IMR-90 (cell line): ENCODE measurements around the gene DOC2B. TPM values are rescaled to one million over a fixed set of nuclear protein-coding genes. Genes with fewer than 3 reads are reported as not detected.
"Not testable (repeated sequence)": the region's sequence is repeated elsewhere in the genome, so short reads cannot be mapped to it uniquely, and the experiment has no call there.

Experiments used
- ATAC-seq: fragments of 200-7000 bp; cut with Tn5 transposase; 2 replicates; pipeline ENCODE4 v1.9.1; 2020; ENCODE audit warnings: low read depth, mild to moderate bottlenecking, moderate library complexity
- BruUV-seq: library from RNA; stranded (reverse); fragments of 400-500 nt; replicated peaks from 2 replicates; lab custom pipeline; 2021; lab: Mats Ljungman, UMichigan
- CTCF ChIA-PET: fragments of 300-600 bp; formaldehyde crosslinking; extraction: SDS; loops from one replicate; lab custom pipeline; 2021; ENCODE audit warnings: antibody characterized with exemption; lab: Yijun Ruan, JAX
- POLR2A ChIA-PET: fragments of 300-600 bp; sonication (Branson Sonifier 250); formaldehyde crosslinking; loops from one replicate; lab custom pipeline; 2022; ENCODE audit warnings: antibody characterized with exemption; ENCODE audit not compliant: unreplicated experiment; lab: Charles Lee
- DNase-seq: peaks from one replicate; pipeline ENCODE4 v3.0.0; 2013
- H2AFZ ChIP-seq: replicated peaks from 2 replicates; pipeline ENCODE3; 2013; ENCODE audit warnings: low read length, mild to moderate bottlenecking; ENCODE audit not compliant: poor library complexity
- H2AK5ac ChIP-seq: 2 replicates; pipeline ENCODE4 v1.6.1; 2013; ENCODE audit warnings: low read depth, low read length, inconsistent platforms
- H2AK9ac ChIP-seq: replicated peaks from 2 replicates; pipeline ENCODE3; 2013; ENCODE audit warnings: mild to moderate bottlenecking, low read depth, low read length, moderate library complexity; ENCODE audit not compliant: poor library complexity
- H2BK120ac ChIP-seq: 2 replicates; pipeline ENCODE4 v1.6.1; 2013; ENCODE audit warnings: low read depth, low read length, inconsistent platforms
- H2BK15ac ChIP-seq: 3 replicates; pipeline ENCODE4 v1.6.1; 2013; ENCODE audit warnings: low read depth, low read length, inconsistent platforms
- H2BK20ac ChIP-seq: 2 replicates; pipeline ENCODE4 v1.6.1; 2013; ENCODE audit warnings: low read depth, mild to moderate bottlenecking, inconsistent platforms, low read length, moderate library complexity
- H2BK5ac ChIP-seq: 2 replicates; pipeline ENCODE4 v1.6.1; 2013; ENCODE audit warnings: mild to moderate bottlenecking, low read depth, low read length, inconsistent platforms; ENCODE audit not compliant: poor library complexity, severe bottlenecking
- H3K14ac ChIP-seq: replicated peaks from 2 replicates; pipeline ENCODE4 v1.6.1; 2013; ENCODE audit warnings: low read depth, low read length, inconsistent platforms
- H3K18ac ChIP-seq: 2 replicates; pipeline ENCODE4 v1.6.1; 2013; ENCODE audit warnings: low read depth, low read length, control low read depth
- H3K23ac ChIP-seq: 2 replicates; pipeline ENCODE4 v1.6.1; 2013; ENCODE audit warnings: low read depth, low read length, inconsistent platforms
- H3K27ac ChIP-seq: 2 replicates; pipeline ENCODE4 v1.5.1; 2013; ENCODE audit warnings: mild to moderate bottlenecking, control low read depth, low read length; ENCODE audit not compliant: insufficient read depth
- H3K27me3 ChIP-seq: 2 replicates; pipeline ENCODE4 v1.6.1; 2013; ENCODE audit warnings: low read length; ENCODE audit not compliant: control insufficient read depth, insufficient read depth
- H3K36me3 ChIP-seq: 2 replicates; pipeline ENCODE4 v1.6.1; 2013; ENCODE audit warnings: low read length, mixed read lengths; ENCODE audit not compliant: control insufficient read depth, insufficient read depth
- H3K4ac ChIP-seq: 2 replicates; pipeline ENCODE4 v1.6.1; 2013; ENCODE audit warnings: low read depth, low read length, inconsistent platforms
- H3K4me1 ChIP-seq: 2 replicates; pipeline ENCODE4 v1.6.1; 2013; ENCODE audit warnings: low read length, mixed read lengths; ENCODE audit not compliant: control insufficient read depth, insufficient read depth
- H3K4me2 ChIP-seq: 2 replicates; pipeline ENCODE4 v1.6.1; 2013; ENCODE audit warnings: low read depth, mild to moderate bottlenecking, control low read depth, low read length, moderate library complexity
- H3K4me3 ChIP-seq: 2 replicates; pipeline ENCODE4 v1.5.1; 2013; ENCODE audit warnings: low read depth, mild to moderate bottlenecking, control low read depth, low read length, moderate library complexity; ENCODE audit not compliant: insufficient read depth
- H3K56ac ChIP-seq: 2 replicates; pipeline ENCODE4 v1.6.1; 2013; ENCODE audit warnings: low read length, inconsistent platforms; ENCODE audit not compliant: insufficient read depth; ENCODE audit errors: extremely low read depth
- H3K79me1 ChIP-seq, 2 experiments: 2 replicates each; pipeline ENCODE4 v1.6.1; 2013; ENCODE audit warnings: low read length in 2 of 2, inconsistent platforms in 1 of 2, low read depth in 1 of 2
- H3K9ac ChIP-seq: 2 replicates; pipeline ENCODE4 v1.6.1; 2013; ENCODE audit warnings: low read depth, low read length, control low read depth
- H3K9me1 ChIP-seq: 2 replicates; pipeline ENCODE4 v1.6.1; 2013; ENCODE audit warnings: low read length, inconsistent platforms; ENCODE audit not compliant: insufficient read depth
- H3K9me3 ChIP-seq: 2 replicates; pipeline ENCODE4 v1.6.1; 2013; ENCODE audit warnings: low read length; ENCODE audit not compliant: control insufficient read depth, insufficient read depth
- H4K20me1 ChIP-seq: 2 replicates; pipeline ENCODE4 v1.6.1; 2013; ENCODE audit warnings: low read length, inconsistent platforms; ENCODE audit not compliant: insufficient read depth
- H4K5ac ChIP-seq: 2 replicates; pipeline ENCODE4 v1.6.1; 2013; ENCODE audit warnings: mild to moderate bottlenecking, low read depth, low read length, control low read depth
- H4K8ac ChIP-seq, 2 experiments: 2 replicates each; pipeline ENCODE4 v1.6.1; 2013; ENCODE audit warnings: low read depth in 2 of 2, low read length in 2 of 2, control low read depth in 1 of 2, inconsistent platforms in 1 of 2
- H4K91ac ChIP-seq: 2 replicates; pipeline ENCODE4 v1.6.1; 2013; ENCODE audit warnings: low read depth, low read length, inconsistent platforms; ENCODE audit not compliant: insufficient read depth
- WGBS, 2 experiments: methylation state at CpG; one replicate each; pipeline versions ENCODE4 v1.1.5 to v1.1.7; 2013; ENCODE audit warnings: missing lambda C conversion rate in 2 of 2; ENCODE audit not compliant: insufficient read length in 1 of 2; ENCODE audit errors: extremely low coverage in 2 of 2; 5-methylcytosine and 5-hydroxymethylcytosine counted together
- dilution Hi-C: fragments of 300-500 bp; cut with HindIII; formaldehyde crosslinking; loops from one replicate; pipeline ENCODE4 v1.14.3; 2018; ENCODE audit warnings: low sequenced_read_pairs; ENCODE audit not compliant: unreplicated experiment
- in situ Hi-C: fragments of 300-500 bp; cut with MboI; formaldehyde crosslinking; loops from 3 replicates; pipeline ENCODE4 v1.14.3; 2019; ENCODE audit warnings: low sequenced_read_pairs, inconsistent platforms, mixed read lengths
- intact Hi-C: fragments of 100-400 bp; cut with micrococcal nuclease; formaldehyde crosslinking; loops from 2 replicates; pipeline ENCODE4 v1.10.0; 2022
- polyA plus RNA-seq, 3 experiments: library from polyadenylated mRNA; depleted of rRNA; stranded (reverse); fragments of >200 nt; gene quantifications; 2 replicates each; pipeline ENCODE4 v1.2.3, GENCODE V29; 2012; ENCODE audit warnings: low replicate concordance in 1 of 3
- total RNA-seq: library from RNA; depleted of rRNA; stranded (reverse); fragments of >200 nt; gene quantifications from 2 replicates; pipeline ENCODE4 v1.2.3, GENCODE V29; 2012
- TF ChIP-seq, protein P1 (sequence below): conservative IDR thresholded peaks from 2 replicates; pipeline ENCODE4 v1.5.1; 2012; ENCODE audit warnings: mild to moderate bottlenecking, low read depth, low read length, improper control_type of control experiment

The DOC2B gene
- total and polyA plus RNA-seq, 2 of the 4 experiments (the other 2 are of a cell fraction): not detected

- ATAC-seq, H3K9me3 ChIP-seq, H4K5ac ChIP-seq, H3K4me2 ChIP-seq, H3K9me1 ChIP-seq, H3K56ac ChIP-seq, H3K23ac ChIP-seq, CTCF ChIA-PET, H3K36me3 ChIP-seq, H2AK9ac ChIP-seq, H2BK15ac ChIP-seq, H3K4me3 ChIP-seq, H3K18ac ChIP-seq, intact Hi-C loops, H4K8ac ChIP-seq, H3K79me1 ChIP-seq, H3K27ac ChIP-seq, BruUV-seq, H3K14ac ChIP-seq, H4K91ac ChIP-seq, in situ Hi-C loops, H3K4ac ChIP-seq, POLR2A ChIA-PET, H2AFZ ChIP-seq, dilution Hi-C loops, H3K9ac ChIP-seq, H3K27me3 ChIP-seq, H4K20me1 ChIP-seq, H2BK20ac ChIP-seq, H2BK120ac ChIP-seq, DNase-seq, H2AK5ac ChIP-seq, H2BK5ac ChIP-seq, H3K4me1 ChIP-seq: not testable (repeated sequence)
- TF ChIP-seq, protein P1, sequence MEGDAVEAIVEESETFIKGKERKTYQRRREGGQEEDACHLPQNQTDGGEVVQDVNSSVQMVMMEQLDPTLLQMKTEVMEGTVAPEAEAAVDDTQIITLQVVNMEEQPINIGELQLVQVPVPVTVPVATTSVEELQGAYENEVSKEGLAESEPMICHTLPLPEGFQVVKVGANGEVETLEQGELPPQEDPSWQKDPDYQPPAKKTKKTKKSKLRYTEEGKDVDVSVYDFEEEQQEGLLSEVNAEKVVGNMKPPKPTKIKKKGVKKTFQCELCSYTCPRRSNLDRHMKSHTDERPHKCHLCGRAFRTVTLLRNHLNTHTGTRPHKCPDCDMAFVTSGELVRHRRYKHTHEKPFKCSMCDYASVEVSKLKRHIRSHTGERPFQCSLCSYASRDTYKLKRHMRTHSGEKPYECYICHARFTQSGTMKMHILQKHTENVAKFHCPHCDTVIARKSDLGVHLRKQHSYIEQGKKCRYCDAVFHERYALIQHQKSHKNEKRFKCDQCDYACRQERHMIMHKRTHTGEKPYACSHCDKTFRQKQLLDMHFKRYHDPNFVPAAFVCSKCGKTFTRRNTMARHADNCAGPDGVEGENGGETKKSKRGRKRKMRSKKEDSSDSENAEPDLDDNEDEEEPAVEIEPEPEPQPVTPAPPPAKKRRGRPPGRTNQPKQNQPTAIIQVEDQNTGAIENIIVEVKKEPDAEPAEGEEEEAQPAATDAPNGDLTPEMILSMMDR: 0 out of 2 replicates have a peak, but pooled peaks have one; percentile 28
- WGBS, 2 experiments: no CpG with 5 or more reads among the region's 20 CpGs
Measured at GRCh38 chr17:118339-118917, 63.0 kb downstream of the DOC2B start.

- H3K4ac ChIP-seq, H4K5ac ChIP-seq, dilution Hi-C loops, in situ Hi-C loops, H4K20me1 ChIP-seq, H2BK20ac ChIP-seq, H2BK120ac ChIP-seq, POLR2A ChIA-PET, H3K9ac ChIP-seq, H3K14ac ChIP-seq, H3K18ac ChIP-seq, H3K4me2 ChIP-seq, H2AK9ac ChIP-seq, H3K56ac ChIP-seq, intact Hi-C loops, H2BK15ac ChIP-seq, H3K23ac ChIP-seq, H3K79me1 ChIP-seq, BruUV-seq, H3K27ac ChIP-seq, H2AFZ ChIP-seq, DNase-seq, H3K9me1 ChIP-seq, H3K36me3 ChIP-seq, H2AK5ac ChIP-seq, H3K9me3 ChIP-seq, ATAC-seq, H4K91ac ChIP-seq, H4K8ac ChIP-seq, H3K4me3 ChIP-seq, H3K27me3 ChIP-seq, H3K4me1 ChIP-seq, CTCF ChIA-PET: not testable (repeated sequence)
- peak overlapping the region; percentile 45 for H2BK5ac ChIP-seq
- no CpG with 5 or more reads among the region's 5 CpGs for WGBS, 2 experiments
Measured at GRCh38 chr17:113111-113510, 68.3 kb downstream of the DOC2B start.
